Activated CD4-positive, alpha-beta T cell treated with anti-CD3 and anti-CD28 coated beads, Interleukin-2, amount 50 U/mL, for 24 hours (primary cell): ENCODE results near the gene COQ4.
"Not testable (repeated sequence)": the region's sequence is repeated elsewhere in the genome, so short reads cannot be mapped to it uniquely, and the experiment has no call there.

Experiments
- DNase-seq, 2 donors: peaks; one replicate each; pipeline ENCODE4 v3.0.0-alpha.2; 2020; ENCODE audit warnings: low read depth in 1 of 2, low spot score in 1 of 2

COQ4 gene

DNA sequence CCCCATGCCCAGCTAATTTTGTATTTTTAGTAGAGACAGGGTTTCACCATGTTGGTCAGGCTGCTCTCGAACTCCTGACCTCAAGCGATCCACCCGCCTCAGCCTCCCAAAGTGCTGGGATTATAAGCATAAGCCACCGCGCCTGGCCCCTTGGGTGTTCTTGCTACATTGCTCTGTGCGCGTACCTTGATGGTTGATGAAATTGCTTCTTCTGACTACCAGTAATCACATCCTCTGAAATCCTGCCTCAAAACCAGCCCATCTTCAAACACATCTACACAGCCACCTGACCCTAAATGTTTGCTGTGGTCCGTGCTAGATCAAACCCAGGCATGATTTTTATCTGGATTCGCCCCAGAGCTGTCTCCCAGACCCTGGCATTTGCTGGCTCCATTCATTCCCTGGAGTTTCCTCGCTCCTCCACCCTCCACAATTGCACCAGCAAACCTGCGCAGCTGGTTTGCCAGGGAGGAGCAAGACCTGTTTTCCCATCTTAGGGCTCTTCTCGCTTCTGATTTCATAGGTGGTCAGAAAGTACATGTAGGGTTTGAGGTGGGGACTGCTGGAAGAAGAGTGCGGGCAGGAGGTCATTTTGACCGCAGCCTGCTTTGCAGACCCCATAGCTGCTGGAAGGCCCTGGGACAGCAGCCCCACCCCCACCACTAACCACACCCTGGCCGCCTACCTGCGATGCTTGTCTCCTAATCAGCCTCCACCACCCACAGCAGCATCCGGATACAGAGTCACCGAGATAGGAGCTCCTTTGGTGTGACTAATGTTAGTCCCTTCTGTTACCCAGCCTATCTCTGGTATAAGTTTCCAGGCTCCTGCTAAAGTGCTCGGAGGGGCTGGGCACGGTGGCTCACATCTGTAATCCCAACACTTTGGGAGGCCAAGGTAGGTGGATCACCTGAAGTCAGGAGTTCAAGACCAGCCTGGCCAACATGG lies 23.8 kb upstream of the COQ4 start:
- DNase-seq: no peak

DNA sequence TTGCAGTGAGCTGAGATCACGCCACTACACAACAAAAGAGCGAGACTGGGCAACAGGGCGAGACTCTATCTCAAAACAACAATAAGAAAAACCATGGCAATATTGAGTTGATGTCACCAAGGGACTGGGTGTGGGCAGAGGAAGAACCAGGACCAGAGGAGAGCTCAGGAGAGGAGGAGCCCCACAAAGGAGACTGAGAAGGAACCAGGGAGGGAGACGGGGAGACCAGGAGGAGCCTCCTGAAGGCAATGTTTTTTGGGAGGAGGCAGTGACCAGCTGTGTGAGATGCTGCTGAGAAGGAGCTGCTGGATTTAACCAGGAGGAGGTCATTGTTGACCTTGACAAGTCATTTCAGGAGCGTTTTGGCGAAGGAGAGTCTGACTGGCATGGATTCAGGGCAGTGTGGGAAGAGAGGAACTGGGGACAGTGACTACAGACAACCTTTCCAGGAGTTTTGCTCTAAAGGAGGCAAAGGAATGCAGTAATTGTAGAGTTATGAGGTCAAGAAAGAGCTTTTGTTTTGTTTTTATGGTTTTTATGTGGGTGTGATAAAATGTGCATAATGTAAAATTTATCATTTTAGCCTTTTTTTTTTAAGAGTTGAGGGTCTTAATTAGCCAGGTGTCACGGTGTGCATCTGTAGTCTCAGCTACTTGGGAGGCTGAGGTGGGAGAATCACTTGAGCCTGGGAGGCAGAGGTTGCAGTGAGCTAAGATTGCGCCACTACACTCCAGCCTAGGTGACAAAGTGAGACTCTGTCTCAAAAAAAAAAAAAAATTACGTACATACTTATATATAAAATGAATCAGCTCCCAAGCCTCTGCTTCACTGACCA lies 18.3 kb upstream of the COQ4 start:
- DNase-seq: no peak

DNA sequence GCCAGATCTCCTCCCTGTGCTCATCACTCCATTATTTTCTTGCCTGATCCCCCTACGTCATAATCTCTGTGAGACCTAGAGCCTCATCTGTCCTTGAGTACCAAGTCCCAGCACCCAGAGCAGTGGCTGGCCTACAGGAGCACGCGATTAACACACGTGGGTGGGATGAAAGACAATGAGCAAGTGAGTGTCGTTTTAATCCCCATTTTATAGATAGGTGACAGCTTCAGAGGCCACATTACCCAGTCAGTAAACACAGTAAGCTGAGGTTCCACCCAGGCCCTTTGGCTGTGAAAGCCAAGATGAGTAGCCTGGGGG lies 17.7 kb upstream of the COQ4 start:
- DNase-seq: no peak

DNA sequence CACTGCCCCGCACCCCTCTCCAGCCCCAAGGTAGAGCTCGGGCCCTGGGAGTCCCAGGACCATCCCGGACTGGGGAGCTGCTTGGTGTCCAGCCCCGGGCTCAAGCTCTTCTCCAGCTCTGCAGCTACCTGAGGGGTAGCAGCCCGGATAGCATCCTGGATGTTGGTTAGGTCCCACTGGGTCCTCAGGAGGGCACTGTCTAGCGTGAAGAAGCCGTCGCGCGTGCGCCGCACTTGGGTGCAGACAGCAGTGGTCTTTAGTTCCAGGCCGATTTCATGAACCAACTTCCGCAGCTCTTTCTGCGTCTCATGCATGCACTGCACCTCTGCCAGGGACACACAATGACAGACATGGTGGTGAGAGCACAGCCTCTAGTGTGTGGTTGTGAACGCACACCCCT lies 13.1 kb upstream of the COQ4 start:
- DNase-seq: no peak

DNA sequence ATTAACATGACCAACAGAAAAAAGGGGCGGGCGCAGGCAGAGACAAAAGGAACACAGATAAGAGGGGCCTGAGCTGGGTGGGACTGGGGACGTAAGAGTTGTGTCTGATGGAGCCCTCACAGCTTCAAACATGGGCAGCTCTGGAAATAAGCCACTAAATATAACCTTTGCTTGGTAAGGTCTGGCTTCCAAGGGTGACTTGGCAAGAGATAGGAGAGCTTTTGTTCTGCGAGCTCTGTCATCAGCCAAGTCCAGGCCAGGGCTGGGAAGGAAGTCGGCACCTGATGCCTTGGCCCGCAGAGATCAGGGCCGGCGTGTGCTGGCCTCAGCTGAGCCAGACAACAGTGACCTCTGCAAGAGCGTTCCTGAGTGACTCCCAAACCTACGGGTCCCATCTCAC lies 12.2 kb upstream of the COQ4 start:
- DNase-seq: no peak

DNA sequence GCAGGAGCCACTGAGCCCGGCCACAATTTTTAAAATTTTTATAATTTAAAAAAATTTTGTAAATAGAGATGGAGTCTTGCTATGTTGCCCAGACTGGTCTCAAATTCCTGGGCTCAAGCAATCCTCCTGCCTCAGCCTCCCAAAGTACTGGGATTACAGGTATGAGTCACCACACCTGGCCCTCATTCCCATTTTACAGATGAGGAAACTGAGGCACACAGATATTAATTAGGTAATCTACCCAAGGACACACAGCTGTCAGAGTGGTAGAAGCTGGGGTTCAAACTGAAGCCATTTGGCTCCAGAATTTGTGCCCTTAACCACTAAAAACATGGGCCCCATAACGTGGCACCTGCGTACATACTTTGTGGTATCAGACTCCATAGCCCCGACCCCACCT lies 7.9 kb upstream of the COQ4 start:
- no peak for DNase-seq

DNA sequence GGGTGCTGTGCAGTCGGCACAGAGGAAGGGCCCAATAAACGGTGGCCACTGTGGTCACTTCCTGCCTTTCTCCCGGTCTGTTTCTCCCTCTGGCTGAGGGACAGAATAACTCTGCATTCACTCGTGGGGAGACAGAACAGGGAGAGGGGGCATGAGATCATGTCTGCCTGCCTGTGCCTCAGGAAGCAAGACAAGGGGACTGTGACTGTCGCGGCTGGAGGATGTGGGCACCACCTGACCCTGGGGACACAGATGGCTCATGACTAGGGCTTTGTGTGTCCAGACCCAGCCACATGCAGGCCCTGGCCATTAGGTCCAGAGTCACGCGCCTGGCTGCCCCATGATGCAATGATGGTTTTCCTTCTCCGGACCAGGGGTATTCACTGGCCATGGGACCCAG lies 6.2 kb upstream of the COQ4 start:
- DNase-seq: no peak

DNA sequence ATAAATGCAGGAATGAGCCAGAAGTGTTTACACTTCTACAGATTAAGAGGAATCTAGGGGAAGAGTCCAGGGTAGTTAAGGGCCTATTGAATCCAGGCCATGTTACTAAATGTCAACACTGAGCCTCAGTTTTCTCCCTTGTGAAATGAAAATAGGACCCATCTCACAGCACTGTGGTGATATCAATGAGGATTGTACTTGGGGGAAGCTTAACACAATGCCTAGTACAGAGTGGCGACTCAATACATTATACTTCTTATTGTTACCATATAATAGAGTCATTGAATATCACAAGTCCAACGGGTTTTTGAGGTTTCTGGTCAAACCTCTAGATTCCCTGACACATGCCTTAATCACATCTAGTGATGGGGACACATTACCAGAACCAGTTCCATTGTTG lies 5.0 kb upstream of the COQ4 start:
- DNase-seq: no peak

DNA sequence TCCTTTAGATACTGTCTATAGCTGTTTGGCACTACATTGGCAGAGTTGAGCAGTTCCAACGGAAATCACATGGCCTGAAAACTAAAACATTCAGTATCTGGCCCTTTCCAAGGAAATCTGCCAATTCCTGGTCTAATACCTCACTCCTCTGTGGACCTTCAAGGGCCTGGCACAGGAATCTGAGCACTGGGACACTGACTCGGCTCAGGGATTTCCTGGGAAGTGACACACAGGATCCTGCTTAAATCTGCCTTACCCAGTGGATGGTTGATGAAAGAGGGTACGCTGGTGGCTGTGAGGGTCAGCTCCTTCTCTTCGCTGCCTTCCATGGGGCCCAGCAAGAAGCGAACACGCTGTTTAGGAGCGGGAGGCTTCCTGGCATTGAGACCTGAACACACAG lies 1.3 kb upstream of the COQ4 start:
- no peak for DNase-seq

DNA sequence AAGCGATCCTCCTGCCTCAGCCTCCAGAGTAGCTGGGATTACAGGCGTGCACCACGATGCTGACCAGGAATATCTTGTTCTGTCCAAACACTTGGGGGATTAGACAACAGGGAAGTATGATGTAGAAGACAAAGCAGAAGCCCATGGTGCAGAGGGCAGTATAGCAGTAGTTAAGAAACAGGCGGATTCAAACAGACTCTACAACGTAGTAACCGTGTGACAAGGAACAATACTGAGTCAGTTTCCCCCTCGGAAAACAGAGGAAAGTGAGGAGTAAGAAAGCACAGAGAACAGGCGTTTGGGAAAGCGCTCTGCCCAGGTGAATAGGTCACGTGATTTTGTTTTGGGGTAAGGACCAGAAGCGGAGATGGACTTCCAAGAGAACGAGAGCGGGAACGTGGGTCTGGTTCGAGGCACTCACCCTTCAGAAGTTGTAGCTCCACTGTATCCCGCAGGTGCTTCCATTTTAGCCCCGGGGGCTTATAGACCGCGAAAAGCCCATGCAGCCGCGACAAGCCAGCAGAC lies 698 bp upstream of the COQ4 start:
- DNase-seq: no peak

DNA sequence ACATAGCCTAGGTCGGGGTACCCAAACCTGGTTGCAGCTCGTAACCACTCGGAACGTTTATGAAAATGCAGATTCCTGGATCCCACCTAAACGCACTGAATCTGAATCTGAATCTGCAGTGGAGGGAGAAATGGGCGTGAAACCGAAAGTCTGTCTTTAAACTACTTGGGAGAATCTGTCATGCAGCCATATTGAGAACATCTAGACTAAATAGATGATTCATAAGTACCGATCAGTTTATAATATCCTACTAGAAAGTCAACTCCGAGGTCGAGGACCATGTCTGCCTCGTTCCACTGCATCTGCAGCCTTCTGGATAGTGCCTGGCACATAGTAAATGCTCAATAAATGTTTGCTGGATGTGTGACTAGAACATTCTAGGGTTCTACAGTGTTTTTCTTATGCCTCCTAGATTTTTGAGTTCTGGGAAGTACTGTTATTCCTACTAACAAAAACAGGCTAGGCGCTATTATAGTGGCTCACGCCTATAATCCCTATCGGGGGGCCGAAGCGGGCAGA lies 632 bp downstream of the COQ4 start:
- DNase-seq: no peak

DNA sequence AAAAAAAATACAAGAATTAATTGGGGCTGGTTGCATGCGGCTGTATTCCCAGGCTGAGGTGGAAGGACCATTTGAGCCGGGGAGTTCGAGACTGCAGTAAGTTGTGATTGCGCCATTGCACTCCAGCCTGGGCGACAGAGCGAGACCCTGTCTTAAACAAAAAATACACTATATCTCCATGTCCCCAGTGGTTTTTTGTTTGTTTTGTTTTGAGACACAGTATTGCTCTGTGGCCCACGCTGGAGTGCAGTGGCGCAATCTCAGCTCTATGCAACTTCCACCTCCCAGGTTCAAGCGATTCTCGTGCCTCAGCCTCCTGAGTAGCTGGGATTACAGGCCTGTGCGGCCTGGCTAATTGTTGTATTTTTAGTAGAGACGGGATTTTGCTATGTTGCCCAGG lies 1.2 kb downstream of the COQ4 start:
- DNase-seq: no peak

DNA sequence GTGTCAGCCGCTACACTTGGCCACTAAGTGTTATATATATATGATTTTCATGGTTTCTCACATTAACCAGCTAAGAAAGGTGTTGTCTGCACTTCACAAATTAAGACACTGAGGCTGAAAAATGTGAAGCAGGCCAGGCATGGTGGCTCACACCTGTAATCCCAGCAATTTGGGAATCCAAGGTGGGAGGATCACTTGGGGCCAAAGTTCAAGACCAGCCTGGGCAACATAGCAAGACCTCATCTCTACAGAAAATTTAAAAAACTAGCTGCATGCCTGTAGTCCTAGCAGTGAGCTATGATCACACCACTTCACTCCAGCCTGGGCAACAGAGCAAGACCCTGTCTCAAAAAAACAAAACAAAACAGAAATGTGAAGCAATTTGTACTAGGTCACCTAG lies 1.8 kb downstream of the COQ4 start:
- DNase-seq: no peak

DNA sequence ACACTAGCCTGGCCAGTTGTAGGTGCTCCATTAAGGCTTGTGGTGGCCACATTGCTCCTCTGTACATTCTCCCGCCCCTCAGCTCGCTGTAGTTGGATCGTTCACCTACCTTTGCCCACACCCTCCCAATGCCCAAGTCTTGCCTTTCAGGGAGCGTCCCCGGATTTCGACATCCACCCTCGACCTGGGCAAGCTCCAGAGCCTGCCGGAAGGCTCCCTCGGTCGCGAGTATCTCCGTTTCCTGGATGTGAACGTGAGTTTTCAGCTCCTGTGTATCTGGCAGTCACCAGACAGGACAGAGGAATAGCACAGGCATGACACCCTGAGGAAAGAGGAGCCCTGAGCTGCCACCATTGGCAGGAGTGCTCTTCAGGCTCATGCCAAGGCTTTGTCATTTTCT lies 3.0 kb downstream of the COQ4 start:
- no peak for DNase-seq

DNA sequence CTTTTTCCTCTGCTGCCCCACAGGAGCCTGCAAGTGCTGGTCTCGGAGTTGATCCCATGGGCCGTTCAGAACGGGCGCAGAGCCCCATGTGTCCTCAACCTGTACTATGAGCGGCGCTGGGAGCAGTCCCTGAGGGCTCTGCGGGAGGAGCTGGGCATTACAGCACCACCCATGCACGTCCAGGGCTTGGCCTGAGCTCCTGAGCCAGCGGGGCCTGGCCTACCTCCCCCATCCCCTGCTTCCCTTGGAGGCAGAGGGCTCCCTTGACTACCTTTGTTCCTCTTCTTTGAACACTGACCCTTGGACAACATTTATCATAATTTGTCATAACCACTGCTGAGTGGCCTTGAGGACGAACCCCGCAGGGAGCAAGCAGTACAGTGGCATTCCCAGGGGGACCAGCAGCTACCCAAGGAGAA lies 10.8 kb downstream of the COQ4 start:
- DNase-seq: no peak

DNA sequence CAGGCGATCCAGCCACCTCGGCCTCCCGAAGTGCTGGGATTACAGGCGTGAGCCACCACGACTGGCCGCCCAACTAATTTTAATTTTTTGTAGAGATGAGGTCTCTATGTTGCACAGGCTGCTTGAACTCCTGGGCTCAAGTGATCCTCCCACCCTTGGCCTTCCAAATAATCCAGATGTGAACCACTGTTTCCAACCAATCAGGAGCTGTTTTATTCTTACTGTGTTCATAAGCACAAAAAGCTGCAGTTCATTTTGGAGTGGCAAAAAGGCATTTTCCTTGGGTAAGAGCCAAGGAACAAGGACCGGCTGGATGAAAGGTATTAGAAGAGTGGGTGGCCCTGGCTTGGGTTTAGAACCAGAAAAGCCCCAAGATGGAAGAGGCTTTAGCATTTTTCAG lies 12.5 kb downstream of the COQ4 start:
- no peak for DNase-seq

DNA sequence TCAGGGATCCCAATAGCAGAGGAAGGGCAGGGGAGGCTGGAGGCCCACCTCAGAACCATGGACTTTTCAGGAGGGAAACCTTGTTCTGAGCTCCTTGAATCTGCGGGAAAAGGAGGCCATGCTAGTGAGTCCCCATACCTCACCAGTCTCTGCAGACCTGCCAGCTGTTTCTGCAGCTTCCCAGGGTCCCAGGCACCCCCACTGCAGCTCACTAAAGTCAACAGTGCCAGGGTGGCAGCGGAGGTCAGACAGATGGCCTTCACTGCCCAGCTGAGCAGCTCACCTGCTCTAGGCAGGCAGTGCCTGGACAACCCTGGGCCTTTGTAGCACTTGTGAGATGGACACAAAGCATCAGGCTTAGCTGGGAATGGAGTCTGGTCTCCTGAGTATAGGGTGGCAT lies 13.3 kb downstream of the COQ4 start:
- DNase-seq: no peak

DNA sequence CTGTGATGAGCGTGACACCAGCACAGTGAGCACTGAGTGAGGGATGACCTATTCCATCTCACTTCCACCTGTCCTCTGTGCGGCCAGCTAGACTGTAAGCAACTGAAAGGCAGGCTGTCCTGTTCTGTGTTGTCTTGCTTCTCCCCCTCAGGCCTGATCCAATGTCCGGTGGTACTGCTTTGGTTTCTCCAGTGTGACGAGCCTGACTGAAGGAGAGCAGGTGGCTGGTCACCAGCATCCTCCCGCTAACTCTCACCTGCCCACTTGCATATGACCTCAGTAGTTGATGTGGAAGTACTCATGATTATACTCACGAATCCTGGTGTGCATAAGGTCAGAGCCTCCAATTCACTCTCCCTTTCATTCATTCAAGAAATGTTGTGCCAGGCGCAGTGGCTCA lies 15.3 kb downstream of the COQ4 start:
- DNase-seq: no peak

DNA sequence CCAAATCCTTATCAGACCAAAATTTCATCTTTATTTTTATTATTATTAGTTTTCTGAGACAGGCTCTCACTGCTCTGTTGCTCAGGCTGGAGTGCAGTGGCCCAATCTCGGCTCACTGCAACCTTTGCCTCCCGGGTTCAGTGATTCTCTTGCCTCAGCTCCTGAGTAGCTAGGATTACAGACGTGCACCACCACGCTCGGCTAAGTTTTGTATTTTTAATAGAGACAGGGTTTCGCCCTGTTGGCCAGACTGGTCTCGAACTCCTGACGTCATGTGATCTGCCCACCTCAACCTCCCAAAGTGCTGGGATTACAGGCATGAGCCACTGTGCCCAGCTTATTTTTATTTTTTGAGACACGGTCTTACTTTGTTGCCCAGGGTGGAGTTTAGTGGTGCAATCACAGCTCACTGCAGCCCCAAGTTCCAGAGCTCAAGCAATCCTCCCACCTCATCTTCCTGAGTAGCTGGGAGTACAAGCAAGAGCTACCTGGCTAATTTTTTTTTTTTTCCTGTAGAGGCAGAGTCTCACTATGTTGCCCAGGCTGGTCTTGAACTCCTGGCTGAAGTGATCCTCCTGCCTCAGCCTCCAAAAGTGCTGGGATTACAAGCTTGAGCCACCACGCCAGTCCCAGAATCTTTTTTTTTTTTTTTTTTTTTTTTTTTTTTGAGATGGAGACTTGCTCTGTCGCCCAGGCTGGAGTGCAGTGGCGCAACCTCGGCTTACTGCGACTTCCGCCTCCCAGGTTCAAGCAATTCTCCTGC lies 16.4 kb downstream of the COQ4 start:
- DNase-seq: not testable (repeated sequence)

DNA sequence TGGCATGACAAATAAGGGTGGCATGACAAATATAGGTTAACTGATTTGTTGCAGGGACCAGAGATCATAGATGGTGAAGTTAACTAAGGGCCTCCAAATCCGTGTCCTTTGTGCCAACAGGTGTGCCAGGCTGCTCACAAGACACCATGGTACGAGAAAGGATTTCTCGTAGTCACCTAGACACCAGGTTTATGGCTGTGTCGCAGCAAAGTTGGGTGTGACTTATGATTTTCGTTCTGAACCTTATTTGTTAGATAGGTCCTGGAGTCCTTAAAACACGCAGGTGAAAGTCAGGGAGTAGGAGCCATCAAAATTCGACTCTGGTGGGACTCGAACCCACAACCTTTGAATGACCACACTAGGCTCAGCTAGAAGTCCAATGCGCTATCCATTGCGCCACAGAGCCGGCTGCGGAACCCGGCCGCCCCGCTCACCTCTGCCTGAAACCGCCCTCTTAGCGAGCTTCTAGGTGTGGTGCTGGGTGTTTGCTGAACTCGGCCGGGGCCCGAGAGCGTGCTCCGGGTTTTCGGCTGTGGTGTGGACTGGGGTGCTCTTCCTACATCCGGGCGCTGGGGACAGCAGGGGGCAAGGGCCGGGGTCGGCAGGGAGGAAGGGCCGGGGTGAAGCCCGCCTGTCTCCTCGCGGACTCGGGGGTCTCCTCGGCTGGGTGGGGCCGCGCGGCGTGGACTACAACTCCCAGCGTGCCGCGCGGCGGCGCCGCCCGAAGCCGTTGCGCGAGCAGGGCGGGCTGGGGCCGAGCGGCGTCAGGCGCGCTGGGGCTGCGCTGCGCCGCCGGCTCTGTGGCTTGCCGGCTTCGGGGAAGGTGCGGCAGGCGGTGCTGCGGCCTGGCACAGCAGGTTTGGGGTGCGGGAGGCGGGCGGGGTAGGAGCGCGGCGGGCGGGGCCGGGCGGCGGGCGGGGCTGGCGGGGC lies 17.4 kb downstream of the COQ4 start, which contains the start of gene SLC27A4:
SLC27A4 (plus strand) TSS at position 767 of the 930 bp plus-strand sequence. CDS start 2,606 bp downstream, outside the sequence.
- DNase-seq: peak; percentile 60 to 67
